GM19240 (cell line): ENCODE data around the gene PRR12.

Source experiments
- DNase-seq: peaks from one replicate; pipeline ENCODE4 v3.0.0; 2011; ENCODE audit warnings: low spot score; ENCODE audit not compliant: insufficient read length

The PRR12 gene, protein sequence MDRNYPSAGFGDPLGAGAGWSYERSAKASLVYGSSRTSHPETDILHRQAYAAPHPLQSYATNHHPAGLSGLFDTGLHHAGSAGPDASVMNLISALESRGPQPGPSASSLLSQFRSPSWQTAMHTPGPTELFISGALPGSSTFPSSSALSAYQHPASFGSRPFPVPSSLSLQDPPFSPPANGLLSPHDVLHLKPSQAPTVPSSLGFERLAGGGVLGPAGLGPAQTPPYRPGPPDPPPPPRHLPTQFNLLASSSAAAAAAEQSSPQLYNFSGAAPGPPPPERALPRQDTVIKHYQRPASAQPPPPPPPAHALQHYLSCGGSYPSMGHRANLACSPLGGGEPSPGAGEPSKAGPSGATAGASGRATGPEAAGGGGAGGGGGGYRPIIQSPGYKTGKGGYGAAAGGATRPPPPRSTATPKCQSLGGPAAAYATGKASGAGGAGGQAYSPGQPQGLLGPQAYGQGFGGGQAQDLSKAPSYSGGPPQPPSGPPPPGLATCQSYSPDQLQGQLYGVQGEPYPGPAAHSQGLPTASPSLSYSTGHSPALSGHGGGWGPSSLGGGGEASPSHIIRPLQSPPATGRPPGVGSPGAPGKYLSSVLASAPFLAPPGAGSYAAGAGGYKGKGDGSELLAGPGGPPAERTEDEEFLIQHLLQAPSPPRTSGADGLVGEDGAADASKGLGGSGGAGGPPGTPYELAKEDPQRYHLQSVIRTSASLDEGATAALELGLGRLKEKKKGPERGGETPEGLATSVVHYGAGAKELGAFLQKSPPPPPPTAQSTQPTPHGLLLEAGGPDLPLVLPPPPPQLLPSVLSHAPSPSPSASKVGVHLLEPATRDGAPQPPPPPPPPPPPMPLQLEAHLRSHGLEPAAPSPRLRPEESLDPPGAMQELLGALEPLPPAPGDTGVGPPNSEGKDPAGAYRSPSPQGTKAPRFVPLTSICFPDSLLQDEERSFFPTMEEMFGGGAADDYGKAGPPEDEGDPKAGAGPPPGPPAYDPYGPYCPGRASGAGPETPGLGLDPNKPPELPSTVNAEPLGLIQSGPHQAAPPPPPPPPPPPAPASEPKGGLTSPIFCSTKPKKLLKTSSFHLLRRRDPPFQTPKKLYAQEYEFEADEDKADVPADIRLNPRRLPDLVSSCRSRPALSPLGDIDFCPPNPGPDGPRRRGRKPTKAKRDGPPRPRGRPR (N-terminal part only)

GRCh38 chr19:49590971-49591730, at the start of gene PRR12:
PRR12 (plus strand) TSS chr19:49591182; CDS start chr19:49591655, 473 bp downstream.
- no peak for DNase-seq

GRCh38 chr19:49541914-49542313, 49.1 kb upstream of the PRR12 start:
- DNase-seq, result no peak

DNA sequence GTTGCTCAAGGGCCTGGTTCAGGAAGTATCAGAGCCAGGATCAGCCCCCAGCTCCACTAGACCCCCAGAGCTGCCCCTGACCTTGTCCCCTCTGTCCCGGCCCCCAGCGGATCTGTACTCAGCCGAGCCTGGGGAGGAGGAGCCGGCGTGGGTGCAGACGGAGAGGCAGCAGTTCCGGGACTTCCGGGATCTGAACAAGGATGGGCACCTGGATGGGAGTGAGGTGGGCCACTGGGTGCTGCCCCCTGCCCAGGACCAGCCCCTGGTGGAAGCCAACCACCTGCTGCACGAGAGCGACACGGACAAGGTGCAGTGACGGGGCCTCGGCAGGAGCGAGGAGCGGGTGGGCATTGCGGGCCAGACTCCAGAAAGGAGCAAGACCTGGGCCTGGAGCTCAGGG, 48.5 kb upstream of the PRR12 start:
- no peak for DNase-seq

DNA sequence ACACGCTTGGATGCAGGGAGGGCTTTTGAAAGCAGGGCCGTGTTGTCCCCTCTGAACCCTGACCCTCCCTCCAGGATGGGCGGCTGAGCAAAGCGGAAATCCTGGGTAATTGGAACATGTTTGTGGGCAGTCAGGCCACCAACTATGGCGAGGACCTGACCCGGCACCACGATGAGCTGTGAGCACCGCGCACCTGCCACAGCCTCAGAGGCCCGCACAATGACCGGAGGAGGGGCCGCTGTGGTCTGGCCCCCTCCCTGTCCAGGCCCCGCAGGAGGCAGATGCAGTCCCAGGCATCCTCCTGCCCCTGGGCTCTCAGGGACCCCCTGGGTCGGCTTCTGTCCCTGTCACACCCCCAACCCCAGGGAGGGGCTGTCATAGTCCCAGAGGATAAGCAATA, 48.0 kb upstream of the PRR12 start:
- DNase-seq, result no peak

GRCh38 chr19:49544154-49544553, 46.8 kb upstream of the PRR12 start:
- DNase-seq, result no peak

DNA sequence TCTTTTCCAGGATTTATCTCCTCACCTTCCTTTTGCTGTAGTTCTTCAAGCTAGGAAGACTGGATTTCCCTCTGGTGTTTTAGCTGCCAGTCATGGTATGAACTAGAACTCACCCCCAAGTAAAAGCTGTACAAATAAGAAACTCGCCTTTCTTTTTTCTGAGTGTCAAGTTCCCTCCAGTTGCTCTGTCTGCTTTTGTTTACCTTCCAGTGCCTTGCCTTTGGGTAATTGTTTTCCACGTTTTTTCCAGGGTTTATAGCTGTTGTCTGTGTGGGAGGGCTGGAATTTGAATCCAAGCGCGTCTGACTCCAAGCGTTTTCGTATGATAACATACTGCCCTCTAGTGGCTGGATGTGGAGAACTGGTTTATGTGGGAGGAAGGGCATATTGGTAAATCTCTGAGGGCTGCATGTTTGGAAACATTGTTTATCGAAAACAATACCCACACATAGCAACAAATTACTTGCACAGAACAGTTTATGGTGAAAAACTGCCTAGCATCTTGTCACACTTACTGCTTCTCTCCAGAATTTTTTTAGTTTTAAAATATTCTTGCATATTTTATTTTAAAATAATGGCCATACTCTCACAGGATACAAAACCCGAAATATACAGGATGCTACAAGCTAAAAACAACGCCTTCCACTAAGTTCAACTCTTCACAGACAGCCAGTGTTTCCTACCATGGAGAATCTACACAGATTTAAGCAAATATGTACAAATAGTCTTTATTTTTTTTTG, 44.0 kb upstream of the PRR12 start:
- peak; percentile 78 for DNase-seq

DNA sequence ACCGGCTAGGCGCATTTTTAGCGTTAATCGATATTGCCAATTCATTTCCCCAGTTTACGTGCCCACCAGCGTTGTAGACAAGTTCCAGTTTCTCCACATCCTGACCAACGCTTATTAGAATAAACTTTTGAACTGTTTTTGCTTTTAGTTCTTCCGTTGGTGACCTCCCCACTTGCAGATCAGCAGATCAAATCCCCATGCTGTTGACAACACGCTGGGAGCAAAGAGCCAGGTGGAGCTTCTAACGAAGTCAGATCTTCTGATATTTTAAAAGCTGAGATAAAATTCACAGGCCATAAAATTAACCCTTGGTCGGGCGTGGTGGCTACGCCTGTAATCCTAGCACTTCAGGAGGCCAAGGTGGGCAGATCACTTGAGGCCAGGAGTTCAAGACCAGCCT, 41.9 kb upstream of the PRR12 start:
- DNase-seq, result no peak

DNA sequence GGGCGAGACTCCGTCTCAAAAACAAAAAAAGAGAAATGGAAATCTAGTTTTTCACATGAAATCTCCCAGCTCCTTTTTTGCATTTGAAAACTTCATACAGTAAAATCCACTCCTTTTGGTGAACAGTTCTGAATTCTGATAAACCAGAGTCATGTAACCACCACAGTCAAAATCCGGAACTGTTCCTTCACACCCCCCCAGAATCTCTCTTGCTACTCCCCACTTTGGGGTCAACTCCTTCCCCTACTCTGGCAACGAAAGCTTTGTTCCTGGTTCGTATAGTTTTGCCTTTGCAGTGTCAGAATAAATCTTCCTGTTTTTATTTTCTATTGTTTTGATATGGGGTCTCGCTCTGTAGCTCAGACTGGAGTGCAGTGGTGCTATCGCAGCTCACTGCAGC, 39.5 kb upstream of the PRR12 start:
- DNase-seq, result no peak

- no peak for DNase-seq
These were observed 38.2 kb upstream of the PRR12 start for GRCh38 chr19:49552749-49553148.

GRCh38 chr19:49553451-49554271, 37.3 kb upstream of the PRR12 start:
- DNase-seq, result no peak

- DNase-seq, result no peak
These were observed 36.2 kb upstream of the PRR12 start for GRCh38 chr19:49554701-49555181.

GRCh38 chr19:49555600-49556411, 35.2 kb upstream of the PRR12 start:
- no peak for DNase-seq

- DNase-seq, result no peak
These were observed 34.3 kb upstream of the PRR12 start for GRCh38 chr19:49556412-49557398.

DNA sequence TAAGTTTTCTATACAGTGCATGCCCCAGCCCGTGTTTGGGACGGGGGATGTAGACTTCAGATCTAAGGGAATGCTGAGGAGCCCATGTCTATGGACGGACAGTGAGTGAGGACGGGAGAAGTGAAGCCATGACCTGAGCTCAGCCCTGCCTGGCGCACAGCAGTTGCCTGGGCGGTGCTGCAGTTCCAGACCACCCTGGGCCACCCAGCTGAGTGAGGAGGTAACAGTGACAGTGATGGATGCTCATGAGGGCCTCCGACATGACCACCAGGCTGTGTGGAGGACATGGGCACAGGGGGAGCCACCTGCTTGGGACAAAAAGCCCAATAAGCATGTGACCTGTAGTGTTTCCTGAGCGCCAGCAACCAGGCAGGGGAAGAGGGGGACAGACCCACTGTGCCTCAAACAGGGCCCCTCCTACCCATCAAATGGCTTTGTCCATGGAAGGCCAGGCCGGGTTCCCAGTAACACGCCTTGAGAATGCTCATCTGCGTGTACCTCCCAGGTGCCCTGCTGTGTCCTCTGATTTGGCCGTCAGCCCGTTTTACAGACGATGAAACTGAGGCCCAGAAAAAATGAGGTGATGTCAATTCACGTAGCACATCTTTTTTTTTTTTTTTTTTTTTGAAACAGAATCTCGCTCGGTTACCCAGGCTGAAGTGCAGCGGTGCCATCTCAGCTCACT, 33.2 kb upstream of the PRR12 start:
- no peak for DNase-seq

GRCh38 chr19:49558591-49558990, 32.4 kb upstream of the PRR12 start:
- DNase-seq, result no peak

GRCh38 chr19:49559443-49559842, 31.5 kb upstream of the PRR12 start:
- no peak for DNase-seq

- no peak for DNase-seq
These were observed 31.1 kb upstream of the PRR12 start for GRCh38 chr19:49559928-49560327.
